Measurements from ENCODE around the gene DPYSL5. TPM values are rescaled to one million over a fixed set of nuclear protein-coding genes. Genes with fewer than 3 reads are reported as not detected.
"Not testable (repeated sequence)": the region's sequence is repeated elsewhere in the genome, so short reads cannot be mapped to it uniquely, and the experiment has no call there.

Gene DPYSL5
- polyA plus RNA-seq, 1 donor from 2014 or later: 111 TPM

GRCh38 chr2:26880910-26881435 lies 33.0 kb downstream of the DPYSL5 start:
- no peaks in the 10 kb centered on the region for H4K20me1 ChIP-seq (ENCODE audit: insufficient read depth)
- peaks cover 42% of the 10 kb centered on the region for H3K79me2 ChIP-seq (replicated peaks; ENCODE audit: insufficient read depth, low read length)
- peaks cover 4% of the 10 kb centered on the region for H3K36me3 ChIP-seq (ENCODE audit: insufficient read depth, low read length)
- no peaks in the 10 kb centered on the region for H3K9me3 ChIP-seq (ENCODE audit: low read length)
- H3K9me2 ChIP-seq (ENCODE audit: insufficient read depth, low read length): no peaks in the 10 kb centered on the region
- no peak overlapping the region for H2AFZ ChIP-seq (ENCODE audit: low read depth, low read length)
- no peak overlapping the region for H3K4me2 ChIP-seq (ENCODE audit: low read length)
- H3K27me3 ChIP-seq (ENCODE audit: insufficient read depth, low read depth, low read length): no peaks in the 10 kb centered on the region
- TF ChIP-seq SMC3 (conservative IDR thresholded peaks at IDR 0.05; ENCODE audit: poor library complexity) (no peak), CTCF (IDR thresholded peaks at IDR 0.05; ENCODE audit: poor library complexity, severe bottlenecking) (no peak), TAF1 (IDR thresholded peaks at IDR 0.05; ENCODE audit: low read depth) (no peak), EZH2 (IDR thresholded peaks at IDR 0.05; ENCODE audit: borderline replicate concordance, insufficient read depth, low read length, poor library complexity, severe bottlenecking) (no peak), MXI1 (conservative IDR thresholded peaks at IDR 0.05; ENCODE audit: poor library complexity, severe bottlenecking) (no peak), REST (IDR thresholded peaks at IDR 0.05; ENCODE audit: borderline replicate concordance) (no peak), EP300 (conservative IDR thresholded peaks at IDR 0.05; ENCODE audit: poor library complexity, severe bottlenecking) (no peak), POLR2AphosphoS5 (IDR thresholded peaks at IDR 0.05) (no peak), RAD21 (conservative IDR thresholded peaks at IDR 0.05) (no peak)
- H3F3A ChIP-seq (ENCODE audit: insufficient read depth, low read length, poor library complexity, severe bottlenecking): no peaks in the 10 kb centered on the region
- no peak overlapping the region for H3K9ac ChIP-seq (ENCODE audit: low read length)
- H3K27ac ChIP-seq (ENCODE audit: low read length): no peak overlapping the region
- no peak overlapping the region for H3K4me3 ChIP-seq (ENCODE audit: low read length)

- H3K4me2 ChIP-seq (ENCODE audit: low read length); H3K9me2 ChIP-seq (ENCODE audit: insufficient read depth, low read length); H3K4me3 ChIP-seq (ENCODE audit: low read length); H3K27ac ChIP-seq (ENCODE audit: low read length); H4K20me1 ChIP-seq (ENCODE audit: insufficient read depth); H3K27me3 ChIP-seq (ENCODE audit: insufficient read depth, low read depth, low read length); H3K9me3 ChIP-seq (ENCODE audit: low read length); H3K9ac ChIP-seq (ENCODE audit: low read length); H2AFZ ChIP-seq (ENCODE audit: low read depth, low read length); H3K36me3 ChIP-seq (ENCODE audit: insufficient read depth, low read length); H3F3A ChIP-seq (ENCODE audit: insufficient read depth, low read length, poor library complexity, severe bottlenecking): not testable (repeated sequence)
- H3K79me2 ChIP-seq (replicated peaks; ENCODE audit: insufficient read depth, low read length): peaks cover 38% of the 10 kb centered on the region
These were observed 34.3 kb downstream of the DPYSL5 start for GRCh38 chr2:26882220-26882619.

- peaks cover under 1% of the 10 kb centered on the region for H3K36me3 ChIP-seq (ENCODE audit: insufficient read depth, low read length)
- H4K20me1 ChIP-seq (ENCODE audit: insufficient read depth): no peaks in the 10 kb centered on the region
- H3K4me2 ChIP-seq (ENCODE audit: low read length): no peak overlapping the region
- no peak for TF ChIP-seq CTCF (IDR thresholded peaks at IDR 0.05; ENCODE audit: poor library complexity, severe bottlenecking)
- TF ChIP-seq EP300 (conservative IDR thresholded peaks at IDR 0.05; ENCODE audit: poor library complexity, severe bottlenecking): no peak
- no peak for TF ChIP-seq POLR2AphosphoS5 (IDR thresholded peaks at IDR 0.05)
- no peak for TF ChIP-seq EZH2 (IDR thresholded peaks at IDR 0.05; ENCODE audit: borderline replicate concordance, insufficient read depth, low read length, poor library complexity, severe bottlenecking)
- TF ChIP-seq RAD21 (conservative IDR thresholded peaks at IDR 0.05): no peak
- no peak for TF ChIP-seq SMC3 (conservative IDR thresholded peaks at IDR 0.05; ENCODE audit: poor library complexity)
- no peak for TF ChIP-seq REST (IDR thresholded peaks at IDR 0.05; ENCODE audit: borderline replicate concordance)
- TF ChIP-seq MXI1 (conservative IDR thresholded peaks at IDR 0.05; ENCODE audit: poor library complexity, severe bottlenecking): no peak
- TF ChIP-seq TAF1 (IDR thresholded peaks at IDR 0.05; ENCODE audit: low read depth): no peak
- H3K79me2 ChIP-seq (replicated peaks; ENCODE audit: insufficient read depth, low read length): peaks cover 24% of the 10 kb centered on the region
- H3K4me3 ChIP-seq (ENCODE audit: low read length): no peak overlapping the region
- H2AFZ ChIP-seq (ENCODE audit: low read depth, low read length): no peak overlapping the region
- H3K9ac ChIP-seq (ENCODE audit: low read length): no peak overlapping the region
- no peak overlapping the region for H3K27ac ChIP-seq (ENCODE audit: low read length)
- H3K27me3 ChIP-seq (ENCODE audit: insufficient read depth, low read depth, low read length): no peaks in the 10 kb centered on the region
- no peaks in the 10 kb centered on the region for H3F3A ChIP-seq (ENCODE audit: insufficient read depth, low read length, poor library complexity, severe bottlenecking)
- H3K9me2 ChIP-seq (ENCODE audit: insufficient read depth, low read length): no peaks in the 10 kb centered on the region
- H3K9me3 ChIP-seq (ENCODE audit: low read length): no peaks in the 10 kb centered on the region
These were observed 36.0 kb downstream of the DPYSL5 start for GRCh38 chr2:26883956-26884355.

All from neural cell (in vitro differentiated cells).